Body of pancreas (tissue), 4 donors: ENCODE measurements around the gene KLHL10.

Source experiments
- POLR2A ChIP-seq, 3 donors: fragments of 450-650 bp; IDR thresholded peaks; one replicate each; pipeline ENCODE4 v1.6.1; 2016; ENCODE audit warnings: antibody characterized with exemption in 3 of 3, mild to moderate bottlenecking in 2 of 3
- TF ChIP-seq, protein P1 (sequence below), 7 experiments: fragments of 450-650 bp in 4 of 7; fragments of 200-600 bp in 3 of 7; sonication (generic) in 3 of 7; IDR thresholded peaks; one replicate each; pipeline ENCODE4 v1.5.1; 2016 to 2019; ENCODE audit warnings: antibody characterized with exemption in 7 of 7

DNA sequence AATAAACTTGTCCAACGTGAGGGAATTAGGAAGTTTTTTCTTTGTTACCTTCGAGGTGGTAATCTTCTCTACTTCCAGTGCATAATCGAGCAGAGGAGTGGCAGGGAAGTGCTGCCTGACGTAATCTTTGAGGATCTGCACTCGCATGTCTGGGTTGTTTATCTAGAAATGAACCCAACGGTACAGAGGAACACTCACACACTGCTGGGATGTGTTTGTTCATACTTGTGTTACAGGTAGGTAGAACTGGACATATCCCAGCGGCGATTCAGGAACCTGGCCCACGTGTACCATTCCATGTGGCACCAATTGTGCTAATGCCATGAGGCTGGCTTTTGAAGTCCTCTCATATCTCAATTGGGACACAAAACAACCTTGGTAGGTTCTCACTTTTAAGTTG, 31.8 kb downstream of the KLHL10 start:
- TF ChIP-seq, protein P1, sequence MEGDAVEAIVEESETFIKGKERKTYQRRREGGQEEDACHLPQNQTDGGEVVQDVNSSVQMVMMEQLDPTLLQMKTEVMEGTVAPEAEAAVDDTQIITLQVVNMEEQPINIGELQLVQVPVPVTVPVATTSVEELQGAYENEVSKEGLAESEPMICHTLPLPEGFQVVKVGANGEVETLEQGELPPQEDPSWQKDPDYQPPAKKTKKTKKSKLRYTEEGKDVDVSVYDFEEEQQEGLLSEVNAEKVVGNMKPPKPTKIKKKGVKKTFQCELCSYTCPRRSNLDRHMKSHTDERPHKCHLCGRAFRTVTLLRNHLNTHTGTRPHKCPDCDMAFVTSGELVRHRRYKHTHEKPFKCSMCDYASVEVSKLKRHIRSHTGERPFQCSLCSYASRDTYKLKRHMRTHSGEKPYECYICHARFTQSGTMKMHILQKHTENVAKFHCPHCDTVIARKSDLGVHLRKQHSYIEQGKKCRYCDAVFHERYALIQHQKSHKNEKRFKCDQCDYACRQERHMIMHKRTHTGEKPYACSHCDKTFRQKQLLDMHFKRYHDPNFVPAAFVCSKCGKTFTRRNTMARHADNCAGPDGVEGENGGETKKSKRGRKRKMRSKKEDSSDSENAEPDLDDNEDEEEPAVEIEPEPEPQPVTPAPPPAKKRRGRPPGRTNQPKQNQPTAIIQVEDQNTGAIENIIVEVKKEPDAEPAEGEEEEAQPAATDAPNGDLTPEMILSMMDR (IDR thresholded peaks at IDR 0.05) = no peak
- TF ChIP-seq POLR2A (IDR thresholded peaks at IDR 0.05) = no peak
